ENCODE data around the gene STK11. TPM values are rescaled to one million over a fixed set of nuclear protein-coding genes. Genes with fewer than 3 reads are reported as not detected.
A peak's percentile ranks its signal among the peaks of the same experiment; 100 is the strongest.

Gene STK11
- total and polyA plus RNA-seq, 2 of the 4 experiments (the other 2 are of a cell fraction): 39.3 to 42.8 TPM

- peak overlapping the region; percentile 26 for H2AFZ ChIP-seq (replicated peaks; ENCODE audit: low read length, poor library complexity)
- H3K4me3 ChIP-seq (ENCODE audit: insufficient read depth, low read depth, low read length): no peak overlapping the region
- no peak overlapping the region for H3K9ac ChIP-seq (ENCODE audit: low read depth, low read length)
- H2AK5ac ChIP-seq (ENCODE audit: low read depth, low read length): peak overlapping the region; percentile 74
- dilution Hi-C loops (cut with HindIII; ENCODE audit: low sequenced_read_pairs, unreplicated experiment) (no loop called here), intact Hi-C loops (cut with micrococcal nuclease) (no loop called here), in situ Hi-C loops (cut with MboI; ENCODE audit: low sequenced_read_pairs) (no loop called here)
- ATAC-seq (ENCODE audit: low read depth): no peak
- H3K79me1 ChIP-seq (ENCODE audit: low read depth in 1 of 2, low read length in 2 of 2): peaks cover 0 to 64% of the 10 kb centered on the region in 2 experiments
- peaks cover 43% of the 10 kb centered on the region for H4K20me1 ChIP-seq (ENCODE audit: insufficient read depth, low read length)
- ChIA-PET CTCF (no interaction called here), POLR2A (ENCODE audit: unreplicated experiment) (no interaction called here)
- BruUV-seq (replicated peaks): no TSS peak
- peaks cover 31% of the 10 kb centered on the region for H3K36me3 ChIP-seq (ENCODE audit: control insufficient read depth, insufficient read depth, low read length)
- no peaks in the 10 kb centered on the region; the same call in 1 of the 2 replicates for H3K9me1 ChIP-seq (ENCODE audit: insufficient read depth, low read length)
- no peak overlapping the region for H3K56ac ChIP-seq (ENCODE audit: extremely low read depth, insufficient read depth, low read length)
- H2BK15ac ChIP-seq (ENCODE audit: low read depth, low read length): peak overlapping the region; percentile 9; the same call in 1 of the 3 replicates
- no peak overlapping the region for H3K4me2 ChIP-seq (ENCODE audit: low read depth, low read length)
- H3K4ac ChIP-seq (ENCODE audit: low read depth, low read length): peak overlapping the region; percentile 91
- peak overlapping the region; percentile 25; the same call in 1 of the 2 replicates for H2BK20ac ChIP-seq (ENCODE audit: low read depth, low read length)
- 0 out of 2 replicates have a peak overlapping the region, but pooled peaks have one; percentile 19 for H3K14ac ChIP-seq (replicated peaks; ENCODE audit: low read depth, low read length)
- DNase-seq: no peak
- H3K9me3 ChIP-seq (ENCODE audit: control insufficient read depth, insufficient read depth, low read length): no peaks in the 10 kb centered on the region
- peak overlapping the region; percentile 91 for H2BK5ac ChIP-seq (ENCODE audit: low read depth, low read length, poor library complexity, severe bottlenecking)
- WGBS, 2 experiments (ENCODE audit: extremely low coverage in 2 of 2, insufficient read length in 1 of 2): 92% methylated on average over 15 of the region's 24 CpGs; no CpG with 5 or more reads in 1 of the 2 experiments
- no peak overlapping the region; the same call in 1 of the 2 replicates for H4K5ac ChIP-seq (ENCODE audit: low read depth, low read length)
- no peak overlapping the region; the same call in 1 of the 2 replicates for H3K18ac ChIP-seq (ENCODE audit: low read depth, low read length)
- H3K23ac ChIP-seq (ENCODE audit: low read depth, low read length): no peak overlapping the region
- peak overlapping the region; percentile 98 for H3K27ac ChIP-seq (ENCODE audit: insufficient read depth, low read length)
- H3K4me1 ChIP-seq (ENCODE audit: control insufficient read depth, insufficient read depth, low read length): peaks cover 18% of the 10 kb centered on the region
- peak overlapping the region; percentile 70 for H2AK9ac ChIP-seq (replicated peaks; ENCODE audit: low read depth, low read length, poor library complexity)
- H3K27me3 ChIP-seq (ENCODE audit: control insufficient read depth, insufficient read depth, low read length): no peaks in the 10 kb centered on the region
- peak overlapping the region; percentile 95; the same call in 1 of the 2 replicates for H4K91ac ChIP-seq (ENCODE audit: insufficient read depth, low read depth, low read length)
- peak overlapping the region; percentile 88 to 90; a peak in 3 of 4 replicates for H4K8ac ChIP-seq (ENCODE audit: low read depth in 2 of 2, low read length in 2 of 2)
- TF ChIP-seq MAZ (IDR thresholded peaks at IDR 0.05; ENCODE audit: borderline replicate concordance, low read depth, low read length) (no peak), RFX5 (IDR thresholded peaks at IDR 0.05; ENCODE audit: low read depth, low read length) (no peak), FOS (IDR thresholded peaks at IDR 0.05; ENCODE audit: low read depth, low read length) (no peak), MAFK (IDR thresholded peaks at IDR 0.05; ENCODE audit: low read depth, low read length) (no peak), ELK1 (IDR thresholded peaks at IDR 0.05; ENCODE audit: borderline replicate concordance, low read depth, low read length) (no peak), SMC3 (IDR thresholded peaks at IDR 0.05; ENCODE audit: low read depth, low read length) (no peak), CTCF (conservative IDR thresholded peaks at IDR 0.05; ENCODE audit: low read depth, low read length) (no peak), BHLHE40 (IDR thresholded peaks at IDR 0.05; ENCODE audit: low read depth, low read length) (no peak), NFE2L2 (IDR thresholded peaks at IDR 0.05; ENCODE audit: low read depth, low read length) (no peak), RCOR1 (IDR thresholded peaks at IDR 0.05; ENCODE audit: insufficient replicate concordance, low read length) (no peak), CHD1 (IDR thresholded peaks at IDR 0.05; ENCODE audit: low read depth, low read length) (no peak)
- peak overlapping the region; percentile 85 for H2BK120ac ChIP-seq (ENCODE audit: low read depth, low read length)
Observed at GRCh38 chr19:1156305-1156801, 49.2 kb upstream of the STK11 start.

All from IMR-90 (cell line).